NCI-H2196 treated with DMSO at 0.1 percent for 48 hours (cell line): Measurements from ENCODE around the gene FBXO31.

ENCODE experiments used
- DNase-seq: peaks from one replicate; lab custom pipeline; 2025; ENCODE audit not compliant: unreplicated experiment; lab: John Stamatoyannopoulos, UW

Gene FBXO31

GRCh38 chr16:87330646-87331045 lies 52.9 kb downstream of the FBXO31 start:
- DNase-seq: no peak

GRCh38 chr16:87330257-87330624 lies 53.3 kb downstream of the FBXO31 start:
- DNase-seq: no peak

- no peak for DNase-seq
Measured at GRCh38 chr16:87329436-87330256, 53.9 kb downstream of the FBXO31 start.

- DNase-seq: no peak
Measured at GRCh38 chr16:87328846-87329245, 54.7 kb downstream of the FBXO31 start.

- DNase-seq: no peak
Measured at GRCh38 chr16:87327798-87328495, 55.6 kb downstream of the FBXO31 start.

- no peak for DNase-seq
Measured at GRCh38 chr16:87326151-87326571, 57.4 kb downstream of the FBXO31 start.

- no peak for DNase-seq
Measured at GRCh38 chr16:87325423-87325858, 58.1 kb downstream of the FBXO31 start.

- no peak for DNase-seq
Measured at GRCh38 chr16:87324411-87325275, 58.9 kb downstream of the FBXO31 start.

GRCh38 chr16:87323727-87324410 lies 59.7 kb downstream of the FBXO31 start:
- DNase-seq: no peak

GRCh38 chr16:87322833-87323726 lies 60.5 kb downstream of the FBXO31 start:
- DNase-seq: no peak

- DNase-seq: no peak
Measured at GRCh38 chr16:87322360-87322759, 61.2 kb downstream of the FBXO31 start.

GRCh38 chr16:87321336-87322107 lies 62.1 kb downstream of the FBXO31 start:
- DNase-seq: no peak

- DNase-seq: no peak
Measured at GRCh38 chr16:87320510-87321227, 62.9 kb downstream of the FBXO31 start.

GRCh38 chr16:87319997-87320491 lies 63.5 kb downstream of the FBXO31 start:
- DNase-seq: no peak

GRCh38 chr16:87319011-87319410 lies 64.6 kb downstream of the FBXO31 start:
- DNase-seq: no peak

GRCh38 chr16:87317750-87318644 lies 65.6 kb downstream of the FBXO31 start:
- no peak for DNase-seq
